ENCODE data around the gene ELAVL1. TPM values are rescaled to one million over a fixed set of nuclear protein-coding genes. Genes with fewer than 3 reads are reported as not detected.

Gene ELAVL1
- total RNA-seq, 4 donors from 2014 or later: 23.7 to 41.1 (median 30.3) TPM

GRCh38 chr19:7908742-7909461, 96.5 kb downstream of the ELAVL1 start:
- TF ChIP-seq CTCF (IDR thresholded peaks at IDR 0.05): no peak
- ATAC-seq (ENCODE audit: low FRiP score): no peak
- DNase-seq (ENCODE audit: low spot score): no peak

Other genes with a start within 250 kb of the ELAVL1 start
- under 1 TPM in 2 of 4 donors, not detected in 2; 0.56 to 0.93 TPM for gene CLEC4M, start 242.4 kb downstream of the ELAVL1 start, total RNA-seq
- 10 to 100 TPM in 1 of 4 donors, 1 to 10 TPM in 3; 6.9 to 10.8 (median 7.9) TPM for gene EVI5L, start 175.4 kb downstream of the ELAVL1 start, total RNA-seq
- not detected for gene PRR36, start 131.3 kb downstream of the ELAVL1 start, total RNA-seq
- gene LRRC8E, start 117.1 kb downstream of the ELAVL1 start, total RNA-seq: 1 to 10 TPM in 3 of 4 donors, under 1 TPM in 1; 0.79 to 6.5 (median 3.0) TPM
- gene MAP2K7, start 101.8 kb downstream of the ELAVL1 start, total RNA-seq: 10 to 100 TPM; 12.9 to 13.7 (median 13.6) TPM
- gene TGFBR3L, start 90.8 kb downstream of the ELAVL1 start, total RNA-seq: not detected
- 10 to 100 TPM in 3 of 4 donors, 1 to 10 TPM in 1; 4.7 to 13.1 (median 12.3) TPM for gene SNAPC2, start 85.3 kb downstream of the ELAVL1 start, total RNA-seq
- 1 to 10 TPM in 3 of 4 donors, not detected in 1; 1.6 to 3.7 (median 2.0) TPM for gene CTXN1, start 79.5 kb downstream of the ELAVL1 start, total RNA-seq
- 10 to 100 TPM; 44.3 to 53.3 (median 47.6) TPM for gene TIMM44, start 62.0 kb downstream of the ELAVL1 start, total RNA-seq
- not detected for gene CCL25, start 47.1 kb upstream of the ELAVL1 start, total RNA-seq
- not detected for gene FBN3, start 144.0 kb upstream of the ELAVL1 start, total RNA-seq
- gene CERS4, start 203.7 kb upstream of the ELAVL1 start, total RNA-seq: 10 to 100 TPM; 18.4 to 34.1 (median 26.6) TPM